ENCODE data around the gene HSBP1.
A peak's percentile ranks its signal among the peaks of the same experiment; 100 is the strongest.

Gene HSBP1

GRCh38 chr16:83807710-83808572, at the start of gene HSBP1:
TSS of gene HSBP1 (plus strand) at chr16:83807978. CDS start at chr16:83808077, 99 bp downstream.
- peak; percentile 92 for DNase-seq

DNA sequence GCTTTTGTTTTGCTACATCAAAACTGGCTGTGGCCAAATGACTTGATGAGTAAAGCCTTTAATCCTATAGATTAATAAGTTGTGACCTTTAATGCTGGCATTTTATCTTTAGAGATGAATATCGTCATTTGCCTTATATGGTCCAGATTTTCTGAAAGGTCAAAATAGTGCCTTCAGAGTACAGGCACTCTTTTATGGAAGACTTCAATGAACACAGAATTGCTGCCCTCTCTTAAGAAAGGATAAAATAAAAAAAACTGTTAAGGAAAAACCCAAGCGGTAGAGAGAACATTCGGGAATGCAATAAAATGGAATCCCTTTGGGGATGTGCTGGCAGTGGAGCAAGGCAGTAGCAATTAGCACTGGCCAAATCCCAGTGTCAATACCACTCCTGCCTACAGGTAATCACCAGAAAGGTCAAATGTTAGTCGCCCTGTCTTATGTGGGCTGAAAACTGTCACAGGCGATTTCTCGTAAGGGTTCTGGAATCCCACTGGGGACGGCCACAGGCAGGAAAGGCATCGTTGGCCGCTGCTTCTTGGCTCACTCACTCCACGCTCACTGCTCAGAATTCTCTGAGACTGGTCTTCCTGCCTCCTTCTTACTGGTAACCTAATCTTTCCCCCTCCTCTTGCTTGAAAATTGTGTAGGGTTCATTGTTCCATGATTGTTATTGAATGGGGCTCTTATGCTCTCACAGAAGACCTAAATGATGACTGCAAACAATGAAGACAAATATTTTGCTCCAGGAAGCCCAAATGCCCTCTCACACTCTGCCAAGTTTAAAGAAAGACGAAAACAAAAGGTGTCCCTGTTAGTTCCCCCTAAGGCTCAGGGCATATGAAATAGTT, 45.4 kb upstream of the HSBP1 start:
- DNase-seq: no peak

GRCh38 chr16:83762992-83763358, 44.8 kb upstream of the HSBP1 start:
- DNase-seq: no peak

DNA sequence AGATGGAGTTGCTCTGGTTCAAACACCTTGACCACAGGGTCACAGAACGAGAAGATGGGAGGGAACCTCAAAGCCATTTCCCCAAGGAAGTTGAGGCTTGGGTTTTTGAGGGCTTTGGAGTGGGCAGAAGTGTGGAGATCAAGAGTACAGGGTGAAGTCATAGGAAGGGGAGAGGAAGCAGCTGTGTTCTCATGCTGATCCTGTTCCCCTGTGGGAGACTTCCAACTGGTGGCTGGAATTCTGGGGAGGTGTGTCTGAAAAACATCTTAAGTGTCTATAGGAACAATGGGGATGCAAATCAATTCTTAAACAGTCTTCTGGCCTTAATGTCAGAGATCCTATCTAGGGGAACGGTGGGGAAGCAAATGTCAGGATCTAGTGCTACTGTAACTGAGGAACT, 38.8 kb upstream of the HSBP1 start:
- DNase-seq: no peak

DNA sequence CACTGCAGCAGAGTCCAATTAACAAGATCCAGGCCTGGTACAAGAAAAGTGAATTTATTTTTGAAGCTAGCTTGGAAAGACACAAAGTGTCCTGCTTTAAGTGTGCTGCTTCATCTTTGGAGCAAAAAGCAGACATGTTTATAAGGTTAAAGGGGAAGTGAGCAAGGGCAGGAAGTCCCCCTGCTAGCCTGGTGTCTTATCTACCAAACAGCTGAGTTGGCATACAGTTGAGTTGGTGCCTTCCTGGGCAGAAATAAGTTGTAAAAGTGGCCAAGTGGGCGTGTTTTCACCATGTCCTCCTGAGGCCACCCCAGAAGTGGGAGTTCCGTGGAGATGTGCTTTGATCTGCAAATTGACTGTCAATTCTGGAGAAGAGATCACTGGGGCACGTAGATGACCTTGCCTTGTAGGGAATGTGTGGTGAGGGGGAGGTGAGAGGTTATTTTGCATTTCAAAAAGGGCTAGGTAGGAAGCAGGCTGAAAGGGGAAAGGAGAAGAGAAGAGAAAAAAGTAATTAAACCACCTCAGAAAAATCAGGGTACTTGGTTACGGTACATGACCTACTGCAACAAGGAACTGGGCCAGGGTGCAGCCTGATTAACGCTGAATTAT, 38.3 kb upstream of the HSBP1 start:
- DNase-seq: no peak

- no peak for DNase-seq
Measured at GRCh38 chr16:83771306-83771942, 36.4 kb upstream of the HSBP1 start.

DNA sequence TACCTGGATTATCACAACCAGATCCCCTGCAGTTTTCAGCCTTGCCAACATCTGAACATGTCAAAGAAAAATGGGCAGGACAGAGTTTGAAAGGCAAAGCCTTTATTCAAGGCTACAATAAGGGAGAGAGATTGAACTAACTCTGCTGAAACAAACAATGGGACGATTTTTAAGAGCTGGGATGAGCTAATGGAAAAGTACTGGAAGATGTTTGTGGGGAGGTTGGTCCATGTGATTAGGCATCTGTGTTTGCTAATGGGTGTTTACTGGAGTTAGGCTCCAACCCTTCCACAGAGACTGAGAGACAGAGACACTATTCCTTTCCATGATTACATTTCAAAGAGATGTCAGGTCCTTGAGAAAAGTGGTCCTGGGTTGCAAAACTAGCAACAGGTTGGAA, 35.0 kb upstream of the HSBP1 start:
- no peak for DNase-seq

GRCh38 chr16:83774066-83774465, 33.7 kb upstream of the HSBP1 start:
- DNase-seq: no peak

- no peak for DNase-seq
Measured at GRCh38 chr16:83776944-83777343, 30.8 kb upstream of the HSBP1 start.

DNA sequence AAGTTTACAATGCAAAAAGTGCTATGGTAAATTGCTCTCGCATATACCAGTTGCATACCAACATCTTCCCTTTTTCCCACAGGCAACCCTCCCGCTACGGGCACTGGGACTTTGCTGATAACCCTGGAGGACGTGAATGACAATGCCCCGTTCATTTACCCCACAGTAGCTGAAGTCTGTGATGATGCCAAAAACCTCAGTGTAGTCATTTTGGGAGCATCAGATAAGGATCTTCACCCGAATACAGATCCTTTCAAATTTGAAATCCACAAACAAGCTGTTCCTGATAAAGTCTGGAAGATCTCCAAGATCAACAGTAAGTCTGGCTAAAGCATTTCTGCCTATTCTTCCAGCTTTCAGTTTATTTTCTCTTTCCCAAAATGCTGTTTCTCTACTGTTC, 27.9 kb upstream of the HSBP1 start:
- no peak for DNase-seq

DNA sequence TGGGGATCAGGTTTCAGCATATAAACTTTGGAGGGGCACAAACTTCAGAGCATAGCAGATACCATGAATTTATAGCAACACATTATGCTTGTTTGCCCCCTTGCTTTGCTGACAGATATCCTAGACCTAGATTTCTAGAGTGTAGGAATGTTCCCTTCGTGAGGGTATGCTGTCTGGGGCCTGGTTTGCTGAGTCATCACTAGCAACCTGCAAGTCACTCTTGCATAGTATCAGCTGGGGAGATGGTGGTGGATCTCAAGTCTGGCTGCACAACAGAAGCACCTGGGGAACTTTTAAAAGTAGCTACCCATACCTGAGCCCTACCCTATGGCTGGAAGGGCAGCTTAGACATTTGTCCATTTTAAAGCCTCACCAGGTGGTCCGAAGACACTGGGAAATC, 22.3 kb upstream of the HSBP1 start:
- DNase-seq: no peak

GRCh38 chr16:83789642-83790401, 18.0 kb upstream of the HSBP1 start:
- DNase-seq: no peak

DNA sequence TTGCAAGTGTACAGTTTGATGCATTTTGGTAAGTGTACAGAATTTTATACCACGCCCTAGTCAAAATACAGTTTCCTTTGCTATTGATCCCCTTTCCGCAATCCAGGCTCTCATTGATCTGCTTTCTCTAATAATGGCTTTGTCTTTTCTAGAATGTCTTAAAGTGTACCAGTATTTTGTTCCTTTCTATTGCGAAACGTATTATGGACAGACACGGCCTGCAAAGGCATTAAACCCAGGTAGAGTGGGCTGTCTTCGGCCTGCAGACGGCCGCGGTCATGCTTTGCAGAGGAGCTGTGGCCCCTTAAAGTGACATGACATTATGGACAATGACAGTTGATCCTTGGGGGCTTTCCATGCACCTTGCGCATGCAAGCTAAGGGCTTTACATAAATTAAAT, 15.9 kb upstream of the HSBP1 start:
- DNase-seq: no peak

DNA sequence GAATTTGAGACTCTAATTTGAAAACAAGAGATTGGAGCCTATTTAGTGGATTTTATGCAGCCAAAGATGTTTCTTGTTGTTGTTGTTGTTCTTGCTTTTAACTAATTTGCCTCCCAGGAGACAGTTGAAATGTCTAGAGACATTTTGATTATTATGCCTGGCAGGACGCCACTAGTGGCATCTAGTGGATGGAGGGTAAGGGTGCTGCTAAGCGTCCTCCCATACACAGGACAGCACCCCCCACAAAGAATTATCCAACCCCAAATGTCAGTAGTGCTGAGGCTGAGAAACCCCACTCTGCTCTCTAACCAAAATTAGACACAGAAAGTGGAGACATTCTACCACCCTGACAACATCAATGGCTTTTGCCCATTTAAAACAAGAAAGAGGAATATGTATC, 15.4 kb upstream of the HSBP1 start:
- DNase-seq: no peak

DNA sequence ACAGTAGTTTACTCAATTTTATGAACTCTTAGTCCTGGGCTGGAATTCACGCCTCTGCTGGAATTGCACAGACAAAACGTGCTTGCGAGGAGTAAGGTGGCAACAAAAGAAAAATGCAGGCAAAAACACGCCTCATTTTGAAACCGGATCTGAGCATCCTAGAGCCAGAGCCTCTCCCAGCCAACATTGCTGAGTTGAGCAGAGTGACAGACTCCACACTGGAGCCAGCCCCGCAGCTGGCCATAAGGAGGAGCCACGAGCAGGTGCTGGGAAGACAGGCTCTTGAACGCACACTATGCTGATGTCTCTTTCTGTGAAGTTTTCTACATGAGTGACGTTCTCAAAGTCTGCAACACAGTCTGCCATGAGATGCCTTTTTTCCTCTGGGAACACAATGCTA, 14.6 kb upstream of the HSBP1 start:
- no peak for DNase-seq

DNA sequence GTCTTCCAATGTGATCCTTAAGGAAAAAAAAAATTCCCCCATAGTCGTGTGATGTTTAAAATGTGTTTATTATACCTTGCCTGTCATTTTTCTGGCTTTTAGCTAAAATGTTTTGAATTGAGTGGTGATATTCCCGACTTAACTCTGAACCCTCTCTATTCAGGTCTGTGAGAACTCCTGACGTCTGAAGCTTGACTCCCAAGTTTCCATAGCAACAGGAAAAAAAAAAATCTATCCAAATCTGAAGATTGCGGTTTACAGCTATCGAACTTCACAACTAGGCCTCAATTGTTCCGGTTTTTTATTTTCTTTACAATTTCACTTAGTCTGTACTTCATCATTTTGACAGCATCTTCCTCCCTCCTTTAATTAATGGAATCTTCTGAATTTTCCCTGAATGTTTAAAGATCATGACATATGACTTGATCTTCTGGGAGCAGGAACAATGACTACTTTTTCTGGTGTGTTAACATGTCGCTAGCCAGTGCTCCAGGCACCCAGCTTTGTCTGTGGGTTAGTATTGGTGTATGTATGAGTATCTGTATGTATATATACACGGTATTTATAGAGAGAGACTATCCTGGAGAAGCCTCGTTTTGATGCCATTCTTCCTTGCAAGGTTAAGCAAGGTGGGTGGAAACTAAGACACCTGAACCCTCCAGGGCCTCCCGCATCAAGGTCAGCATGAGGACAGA, 12.8 kb upstream of the HSBP1 start:
- no peak for DNase-seq

- no peak for DNase-seq
Measured at GRCh38 chr16:83797013-83797412, 10.8 kb upstream of the HSBP1 start.

- no peak for DNase-seq
Measured at GRCh38 chr16:83799336-83799735, 8.4 kb upstream of the HSBP1 start.

GRCh38 chr16:83802135-83802534, 5.6 kb upstream of the HSBP1 start:
- peak; percentile 14 for DNase-seq

DNA sequence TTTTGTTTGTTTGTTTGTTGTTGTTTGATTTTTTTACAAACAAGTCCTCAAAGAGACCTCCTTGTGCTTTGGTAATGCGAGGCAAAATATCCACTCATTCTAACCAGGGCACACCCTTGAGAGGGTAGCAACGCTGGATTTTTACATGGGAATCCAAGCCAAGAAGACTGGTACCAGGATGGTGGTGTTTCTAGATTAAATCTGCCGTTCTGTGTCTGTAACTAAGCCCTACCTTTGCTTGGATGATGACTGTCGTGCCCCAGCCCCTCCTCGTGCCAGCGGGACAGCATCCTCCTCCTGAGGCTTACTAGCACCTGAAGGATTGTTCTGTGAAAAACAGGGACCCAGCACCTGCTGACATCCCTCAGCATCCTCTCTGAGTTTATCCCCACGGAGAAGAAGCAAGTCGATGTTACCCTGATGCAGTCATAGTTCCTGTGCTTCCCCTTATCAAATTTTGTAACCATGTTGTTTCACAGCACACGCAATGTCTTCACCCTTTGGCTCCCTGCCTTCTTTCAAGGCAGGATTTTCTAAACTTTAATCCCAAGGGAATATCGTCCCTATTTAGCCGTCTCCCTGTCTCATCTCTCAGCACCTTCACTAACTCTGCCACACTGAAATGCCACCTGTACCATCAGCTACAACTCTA, 5.1 kb upstream of the HSBP1 start:
- no peak for DNase-seq

DNA sequence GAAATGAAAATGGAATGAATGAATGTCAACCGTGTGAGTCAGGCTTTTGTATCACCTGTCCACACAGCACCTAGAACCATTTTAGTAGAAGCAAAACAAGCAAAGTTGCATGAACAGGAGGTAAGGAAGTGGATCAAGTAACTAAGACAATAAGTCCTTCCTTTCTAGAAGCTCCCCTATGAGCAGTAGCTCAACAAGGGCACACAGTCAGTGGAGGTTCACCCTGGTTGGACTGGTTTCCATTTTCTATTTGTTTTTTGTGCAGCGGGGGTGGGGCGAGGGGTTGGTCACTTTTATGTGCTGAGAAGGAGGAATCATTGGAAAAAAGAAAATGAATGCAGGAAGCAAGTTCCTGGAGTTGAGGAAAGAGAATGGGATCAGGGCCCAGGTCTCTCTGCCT, 4.0 kb upstream of the HSBP1 start:
- no peak for DNase-seq
